Stimulated activated CD4-positive, alpha-beta T cell treated with anti-CD3 and anti-CD28 coated beads, Interleukin-4, amount 100 ng/mL, for 4 hours (primary cell): ENCODE data around the gene ANGPTL2.

Experiments used
- DNase-seq, 2 experiments: peaks; one replicate each; pipeline ENCODE4 v3.0.0-alpha.2; 2020

ANGPTL2 gene

GRCh38 chr9:127116088-127116726, 6.2 kb downstream of the ANGPTL2 start:
- no peak for DNase-seq

DNA sequence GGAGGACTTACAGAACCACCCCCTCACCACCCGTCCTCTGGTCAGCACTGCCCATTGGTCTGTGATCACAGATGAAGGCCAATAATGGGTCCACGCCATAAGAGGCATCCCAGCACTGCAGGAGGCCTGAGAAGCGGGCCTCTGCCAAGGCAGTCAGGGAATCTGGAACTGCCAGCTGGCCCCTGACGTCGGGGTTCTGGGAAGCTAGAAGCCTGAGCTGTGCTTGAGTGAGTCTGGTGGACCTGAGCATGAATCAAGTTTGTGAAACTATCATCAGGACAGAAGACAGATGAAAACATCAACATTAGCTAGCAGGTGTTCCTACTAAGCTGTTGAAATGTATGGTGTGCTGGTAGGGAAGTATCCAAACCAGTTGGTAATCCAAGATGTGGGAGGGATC, 7.8 kb downstream of the ANGPTL2 start:
- no peak for DNase-seq

DNA sequence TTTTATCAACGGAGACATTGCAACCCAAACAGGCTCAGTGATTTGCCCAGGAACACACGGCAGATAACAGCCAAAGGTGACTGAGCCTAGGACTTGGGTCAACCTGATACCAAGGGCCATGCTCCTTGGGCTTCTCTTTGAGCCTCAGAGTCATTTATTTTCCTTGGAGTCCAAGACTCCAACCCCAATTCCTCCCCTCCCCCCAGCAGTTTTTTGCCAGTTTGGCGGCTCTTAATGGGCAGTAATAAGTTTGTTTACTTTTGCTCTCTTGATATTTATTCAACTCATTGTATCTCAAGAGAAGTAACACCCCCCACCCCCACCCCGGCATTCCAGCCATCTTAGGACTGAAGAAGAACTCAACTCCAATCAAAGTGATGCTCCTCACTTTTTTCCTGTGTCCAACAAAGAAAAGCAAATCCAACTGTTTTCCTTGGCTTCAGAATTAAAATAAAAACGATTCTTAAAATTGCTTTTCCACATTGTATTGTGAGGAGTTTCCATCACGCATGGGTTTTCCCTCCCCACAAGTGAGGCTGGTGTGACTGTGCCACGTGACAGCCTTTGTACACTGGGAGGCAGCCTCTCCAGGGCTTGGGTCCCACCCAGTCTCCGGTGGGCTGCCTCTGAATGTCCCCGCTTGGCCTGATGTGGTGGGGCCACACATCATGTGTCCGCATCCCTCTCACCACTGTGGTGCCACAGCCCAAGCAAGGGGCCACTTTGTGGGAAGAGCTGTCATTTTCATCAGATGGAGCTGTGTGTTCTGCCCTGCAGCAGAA, 9.1 kb downstream of the ANGPTL2 start:
- DNase-seq = no peak

GRCh38 chr9:127112735-127113161, 9.7 kb downstream of the ANGPTL2 start:
- no peak for DNase-seq

DNA sequence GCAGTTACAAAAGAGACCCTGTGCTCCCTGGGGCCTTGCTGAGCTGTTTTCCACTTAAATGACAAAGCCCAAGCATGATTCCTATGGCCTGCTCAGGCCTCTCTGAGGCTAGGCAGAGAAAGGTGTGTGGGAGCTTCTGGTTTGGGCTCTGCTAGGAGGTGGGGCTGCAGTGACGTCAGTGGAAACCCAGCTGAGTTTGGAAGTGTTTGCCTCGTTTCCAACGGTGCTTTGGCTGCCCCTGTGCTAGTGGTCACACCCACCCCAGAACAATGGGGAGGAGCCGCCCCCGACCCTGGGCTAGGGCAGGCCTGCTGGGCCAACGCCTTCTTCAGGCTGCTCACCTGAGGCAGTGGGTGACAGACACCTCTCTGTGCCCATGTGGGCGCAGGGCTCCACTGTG, 10.4 kb downstream of the ANGPTL2 start:
- no peak for DNase-seq

DNA sequence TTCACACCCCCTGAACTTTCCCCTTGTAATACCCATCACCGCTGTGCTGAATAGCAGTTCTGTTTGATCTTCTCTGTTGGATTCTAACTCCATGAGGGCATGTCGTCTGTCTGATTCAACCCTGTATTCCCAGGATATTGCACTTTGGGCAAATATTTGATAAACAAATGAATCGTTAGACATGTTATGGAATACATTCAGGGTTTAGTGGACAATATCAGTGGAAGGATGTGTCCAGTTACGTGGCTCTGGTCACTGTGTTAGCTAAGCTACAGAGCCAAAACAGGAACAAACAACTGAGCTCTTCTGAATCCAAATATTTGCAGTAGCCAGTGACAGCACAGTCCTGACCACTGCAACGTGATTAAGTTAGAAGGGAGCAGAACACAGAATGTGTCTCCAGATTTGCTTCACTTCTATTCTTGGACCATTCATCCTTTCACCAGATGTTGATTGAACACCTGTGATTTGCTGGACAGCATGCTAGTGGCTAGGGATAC, 13.2 kb downstream of the ANGPTL2 start:
- DNase-seq = no peak

DNA sequence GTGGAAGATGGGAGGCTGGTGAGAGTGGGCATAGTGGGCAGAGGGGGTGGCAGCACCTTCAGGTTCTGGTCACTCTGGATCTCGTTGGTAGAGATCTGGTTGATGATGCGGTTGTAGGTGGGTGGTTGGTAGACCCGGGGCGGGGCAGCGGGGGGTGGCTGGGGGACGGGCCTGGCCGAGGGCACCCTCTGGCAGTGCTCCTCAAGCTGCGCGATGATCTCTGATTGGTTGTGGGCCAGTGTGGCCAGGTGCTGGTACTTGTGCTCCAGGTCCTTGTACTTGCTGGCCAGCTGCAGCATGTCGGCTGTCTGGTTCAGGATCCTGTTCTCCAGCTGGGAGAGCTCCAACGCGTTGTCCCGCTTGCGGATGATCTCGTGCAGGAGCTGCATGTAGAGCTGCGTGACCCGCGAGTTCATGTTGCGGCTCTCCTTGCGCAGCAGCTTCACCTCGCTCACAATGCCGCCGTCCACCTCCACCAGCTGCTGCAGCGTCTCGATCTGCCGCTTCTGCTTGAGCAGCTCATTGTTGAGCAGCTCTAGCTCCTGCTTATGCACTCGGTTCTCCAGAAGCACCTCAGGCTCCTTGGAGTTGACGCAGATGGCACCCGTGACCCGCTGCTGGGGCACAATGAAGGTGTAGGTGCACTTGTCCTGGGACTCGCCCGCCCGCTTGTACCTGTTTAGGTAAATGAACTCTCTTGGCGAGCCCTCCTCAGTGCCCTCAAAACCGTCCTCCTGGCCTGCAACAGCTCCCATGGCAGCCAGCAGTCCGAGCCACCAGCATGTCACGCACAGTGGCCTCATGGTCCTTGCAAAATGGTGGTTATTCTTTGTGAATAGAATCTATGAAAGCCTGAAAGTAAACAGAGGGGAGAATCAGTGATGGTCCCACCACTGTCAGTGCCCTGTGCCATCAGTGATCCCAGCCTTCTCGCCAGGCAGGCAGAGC, 14.2 kb downstream of the ANGPTL2 start:
- no peak for DNase-seq

GRCh38 chr9:127107171-127107928, 15.1 kb downstream of the ANGPTL2 start:
- DNase-seq = no peak

GRCh38 chr9:127106466-127106855, 16.0 kb downstream of the ANGPTL2 start:
- no peak for DNase-seq

GRCh38 chr9:127105805-127106465, 16.5 kb downstream of the ANGPTL2 start:
- DNase-seq = no peak

GRCh38 chr9:127104581-127105311, 17.7 kb downstream of the ANGPTL2 start:
- no peak for DNase-seq

GRCh38 chr9:127102788-127103187, 19.6 kb downstream of the ANGPTL2 start:
- no peak for DNase-seq

DNA sequence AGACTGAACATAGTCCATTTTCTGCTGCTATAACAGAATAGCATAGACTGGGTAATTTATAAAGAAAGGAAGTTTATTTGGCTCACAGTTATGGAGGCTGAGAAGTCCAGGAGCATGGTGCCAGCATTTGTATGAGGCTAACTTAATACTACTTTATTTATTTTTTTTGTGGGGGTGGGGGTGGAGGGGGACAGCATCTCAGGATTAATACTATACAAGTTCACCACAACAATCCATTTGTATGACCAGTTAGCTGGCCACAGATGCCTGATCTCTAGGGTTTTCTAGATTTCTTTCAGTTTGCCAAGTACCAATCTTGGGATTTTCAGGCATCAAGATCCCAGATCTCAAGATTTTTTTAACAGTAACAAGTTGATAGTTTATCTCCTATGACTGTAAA, 20.3 kb downstream of the ANGPTL2 start:
- no peak for DNase-seq

DNA sequence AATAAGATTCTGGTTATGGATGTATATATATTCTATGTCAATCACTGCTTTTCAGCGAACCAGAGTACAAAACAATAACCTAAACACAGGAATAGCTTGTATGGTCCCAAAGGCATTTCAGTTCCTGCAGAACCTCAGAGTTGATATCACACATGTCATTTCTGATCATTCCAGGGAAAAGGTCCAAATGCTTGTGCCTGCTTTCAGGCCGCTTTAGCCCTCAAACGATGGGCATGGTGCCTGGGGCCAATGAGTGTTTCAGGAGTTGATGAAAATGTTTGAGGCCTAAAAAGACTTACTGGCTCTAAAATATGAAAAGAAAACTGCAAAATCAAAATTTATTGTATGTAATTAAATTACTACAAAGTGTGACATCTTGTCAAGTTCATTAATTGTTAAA, 22.8 kb downstream of the ANGPTL2 start:
- DNase-seq = no peak

DNA sequence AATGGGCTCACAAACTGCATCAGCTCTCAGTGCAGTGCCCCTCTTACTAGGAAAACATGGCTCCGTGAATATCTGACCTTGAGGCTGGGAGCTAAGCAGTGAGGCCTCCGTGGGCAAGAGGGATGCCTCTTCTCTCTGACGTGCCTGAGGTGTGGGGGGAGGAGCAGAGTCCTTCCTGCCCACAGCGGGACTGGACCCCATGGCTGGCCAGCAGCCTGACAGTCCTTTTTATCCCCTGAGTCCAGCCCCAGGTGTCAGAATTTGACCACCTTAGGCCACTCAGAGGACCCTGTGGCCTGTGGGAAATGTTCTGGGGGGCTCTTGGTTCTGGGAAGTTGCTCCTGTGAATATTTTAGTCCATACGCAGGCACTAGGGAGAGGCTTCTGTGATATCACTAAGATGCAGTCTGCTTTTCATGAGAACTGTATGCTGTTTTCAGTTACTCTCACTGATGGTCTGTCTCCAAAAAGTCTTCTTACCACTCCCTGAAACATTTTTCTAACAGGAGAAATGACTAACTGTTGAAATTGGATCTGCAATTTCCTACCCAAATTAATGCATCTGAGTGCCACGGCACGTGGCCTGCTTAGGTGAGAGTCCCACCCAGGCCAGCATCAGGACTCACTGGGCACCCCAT, 23.4 kb downstream of the ANGPTL2 start:
- no peak for DNase-seq

GRCh38 chr9:127097683-127098082, 24.8 kb downstream of the ANGPTL2 start:
- no peak for DNase-seq

DNA sequence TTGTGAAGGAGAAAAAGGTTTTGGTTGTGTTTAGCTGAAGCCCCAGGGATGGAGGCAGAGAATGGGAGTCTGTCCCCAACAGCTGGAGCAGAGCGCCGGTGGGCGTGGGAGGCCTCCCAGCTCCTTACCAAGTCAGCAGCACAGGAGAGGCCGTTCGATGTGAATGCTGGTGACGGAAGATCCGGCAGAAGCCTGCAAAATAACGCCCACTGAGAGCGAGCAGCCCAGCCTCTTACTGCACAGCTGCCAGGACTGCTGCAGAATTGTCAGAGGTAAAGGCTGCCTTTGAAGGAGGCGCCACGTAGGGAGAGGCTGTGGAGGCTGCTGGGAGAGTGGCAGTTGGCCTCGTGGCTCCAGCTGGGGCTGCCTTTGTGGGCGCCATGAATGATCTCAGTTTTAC, 26.2 kb downstream of the ANGPTL2 start:
- DNase-seq = no peak

GRCh38 chr9:127095411-127095810, 27.0 kb downstream of the ANGPTL2 start:
- no peak for DNase-seq

DNA sequence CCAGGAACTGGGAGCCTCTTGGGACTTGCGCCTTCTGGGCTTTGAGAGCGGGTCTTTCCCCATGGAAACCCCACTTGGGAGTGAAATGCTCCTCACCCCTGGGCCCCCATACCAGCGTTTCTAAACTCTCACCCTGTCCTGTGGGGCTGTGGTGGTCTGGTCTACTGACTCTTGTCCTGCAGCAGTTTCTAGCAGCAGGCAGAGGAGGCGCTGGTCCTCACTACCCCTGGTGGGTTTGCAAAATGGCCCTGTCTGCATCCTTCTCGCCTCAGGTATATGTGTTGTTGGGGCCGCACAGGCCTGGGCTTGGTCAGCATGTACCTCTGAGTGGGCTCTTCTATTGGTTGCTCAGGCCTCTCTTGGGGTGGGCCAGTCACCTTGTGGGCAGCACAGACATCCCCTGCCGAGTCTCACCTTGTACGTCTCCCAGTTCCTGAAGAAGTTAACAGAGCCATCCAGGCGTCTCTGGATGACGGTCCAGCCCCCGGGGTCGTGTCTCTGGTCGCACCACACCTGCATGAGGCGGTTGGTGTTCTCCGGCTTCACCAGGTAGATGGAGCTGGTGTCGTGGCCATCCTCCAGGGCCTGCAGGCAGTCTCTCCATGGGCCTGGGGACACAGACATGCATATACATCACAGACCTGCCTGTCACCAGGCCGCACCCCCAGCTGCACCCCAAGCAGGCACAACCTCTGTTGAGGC, 29.0 kb downstream of the ANGPTL2 start:
- no peak for DNase-seq

DNA sequence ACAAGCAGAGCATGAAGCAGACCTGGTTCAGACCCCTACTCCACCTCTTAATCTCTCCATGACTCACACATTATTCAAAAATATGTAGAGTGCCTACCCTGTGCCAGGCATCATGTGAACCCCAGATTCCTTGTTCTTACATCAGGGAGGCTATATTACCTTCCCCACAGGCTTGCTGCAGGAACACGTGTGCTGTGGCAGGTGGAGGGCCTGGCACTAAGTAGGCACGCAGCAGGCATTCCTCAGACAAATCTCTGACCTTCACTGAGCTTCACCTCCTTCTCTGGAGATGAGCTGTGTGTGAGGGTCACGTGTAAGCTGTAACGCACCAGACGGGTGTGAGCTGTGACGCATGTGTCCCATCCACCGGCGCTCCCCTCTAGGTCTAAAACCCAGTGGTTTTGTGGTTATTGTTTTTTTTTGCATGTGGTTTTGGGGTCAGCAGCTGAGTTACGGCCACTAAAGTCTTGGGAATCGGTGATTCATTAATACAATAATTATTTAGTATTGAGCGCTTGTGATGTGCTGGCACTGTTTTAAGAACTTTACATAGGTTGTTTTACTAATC, 30.3 kb downstream of the ANGPTL2 start:
- no peak for DNase-seq
